H1 (cell line): Measurements from ENCODE around the gene OGFOD1. TPM values are rescaled to one million over a fixed set of nuclear protein-coding genes. Genes with fewer than 3 reads are reported as not detected.

Experiments
- CTCF ChIA-PET: fragments of 300-600 bp; sonication (Branson Sonifier 250); formaldehyde crosslinking; loops from one replicate; lab custom pipeline; 2021; ENCODE audit not compliant: partially characterized antibody; lab: Charles Lee
- POLR2A ChIA-PET: fragments of 300-600 bp; sonication (Branson Sonifier 250); formaldehyde crosslinking; loops from one replicate; lab custom pipeline; 2021; ENCODE audit warnings: inconsistent platforms; ENCODE audit not compliant: partially characterized antibody; lab: Charles Lee
- DNase-seq, 2 experiments: peaks; one replicate each; pipeline versions ENCODE4 v3.0.0 to v3.0.0-alpha.2; 2010 to 2022; ENCODE audit warnings: low spot score in 2 of 2, low read depth in 1 of 2, mixed read lengths in 1 of 2
- FAIRE-seq: peaks from 2 replicates; lab custom pipeline; 2011; peaks lifted over from hg19 to GRCh38; lab: Jason Lieb, UNC
- H2AFZ ChIP-seq: 2 replicates; pipeline ENCODE4 v1.8.1; 2012; ENCODE audit warnings: low read length, inconsistent platforms
- H2AK5ac ChIP-seq: 2 replicates; pipeline ENCODE4 v1.6.1; 2013; ENCODE audit warnings: low read depth, low read length
- H2BK120ac ChIP-seq: replicated peaks from 2 replicates; pipeline ENCODE3; 2013; ENCODE audit warnings: low read depth, low read length, inconsistent platforms
- H2BK12ac ChIP-seq: 2 replicates; pipeline ENCODE4 v1.6.1; 2013; ENCODE audit warnings: low read depth, low read length
- H2BK15ac ChIP-seq: 2 replicates; pipeline ENCODE4 v1.6.1; 2013; ENCODE audit warnings: low read length
- H2BK20ac ChIP-seq: 2 replicates; pipeline ENCODE4 v1.6.1; 2013; ENCODE audit warnings: low read length
- H2BK5ac ChIP-seq: 2 replicates; pipeline ENCODE4 v1.6.1; 2013; ENCODE audit warnings: low read depth, low read length
- H3K14ac ChIP-seq: 2 replicates; pipeline ENCODE4 v1.6.1; 2013; ENCODE audit warnings: inconsistent platforms; ENCODE audit not compliant: insufficient read length
- H3K18ac ChIP-seq: 2 replicates; pipeline ENCODE4 v1.6.1; 2013; ENCODE audit warnings: low read length; ENCODE audit errors: extremely low read depth
- H3K23ac ChIP-seq: 2 replicates; pipeline ENCODE4 v1.6.1; 2013; ENCODE audit warnings: inconsistent platforms; ENCODE audit not compliant: insufficient read length
- H3K23me2 ChIP-seq: 2 replicates; pipeline ENCODE4 v1.6.1; 2013; ENCODE audit warnings: low read depth, low read length
- H3K27ac ChIP-seq: 2 replicates; pipeline ENCODE4 v1.6.1; 2011; ENCODE audit warnings: low read depth, low read length, inconsistent platforms
- H3K27me3 ChIP-seq, 4 experiments: replicated peaks in 1 of 4; 1 replicate in 1 of 4; 2 replicates in 3 of 4; pipeline versions ENCODE4 v1.6.1 to v1.8.1; 2011 to 2013; ENCODE audit warnings: low read length in 3 of 4, mild to moderate bottlenecking in 3 of 4, inconsistent platforms in 2 of 4, mixed read lengths in 2 of 4, moderate library complexity in 1 of 4; ENCODE audit not compliant: control insufficient read depth in 3 of 4, insufficient read depth in 3 of 4; ENCODE audit errors: extremely low read depth in 1 of 4
- H3K36me3 ChIP-seq, 4 experiments: 2 replicates each; pipeline versions ENCODE4 v1.6.1 to v1.8.1; 2011 to 2013; ENCODE audit warnings: mild to moderate bottlenecking in 4 of 4, low read length in 3 of 4, moderate library complexity in 2 of 4, control low read depth in 1 of 4, inconsistent platforms in 1 of 4; ENCODE audit not compliant: insufficient read depth in 4 of 4, control insufficient read depth in 2 of 4
- H3K4ac ChIP-seq: replicated peaks from 2 replicates; pipeline ENCODE3; 2013; ENCODE audit warnings: low read length, low read depth, mixed read lengths, inconsistent platforms; ENCODE audit not compliant: insufficient read length
- H3K4me1 ChIP-seq, 4 experiments: replicated peaks in 1 of 4; 1 replicate in 1 of 4; 2 replicates in 3 of 4; pipeline versions ENCODE4 v1.6.1 to v1.8.1; 2011 to 2013; ENCODE audit warnings: low read length in 3 of 4, inconsistent platforms in 2 of 4, mixed read lengths in 1 of 4; ENCODE audit not compliant: insufficient read depth in 4 of 4, control insufficient read depth in 3 of 4
- H3K4me2 ChIP-seq, 2 experiments: 2 replicates each; pipeline versions ENCODE4 v1.6.1 to v1.8.1; 2011 to 2013; ENCODE audit warnings: low read depth in 2 of 2, low read length in 2 of 2, control low read depth in 1 of 2, inconsistent platforms in 1 of 2, mild to moderate bottlenecking in 1 of 2; ENCODE audit not compliant: insufficient read depth in 1 of 2
- H3K4me3 ChIP-seq, 4 experiments: fragments of 200-600, 300-600 bp in 1 of 4; sonication (generic), shearing (Covaris generic), sonication (Bioruptor Twin) in 1 of 4; 2 replicates each; pipeline versions ENCODE4 v1.5.1 to v1.8.1; 2011 to 2016; ENCODE audit warnings: low read length in 4 of 4, low read depth in 3 of 4, control low read depth in 2 of 4, inconsistent platforms in 2 of 4, mild to moderate bottlenecking in 2 of 4, mixed read lengths in 1 of 4, moderate library complexity in 1 of 4; ENCODE audit not compliant: insufficient read depth in 2 of 4; ENCODE audit errors: extremely low read depth in 1 of 4
- H3K56ac ChIP-seq: replicated peaks from 2 replicates; pipeline ENCODE3; 2013; ENCODE audit warnings: low read depth, mild to moderate bottlenecking, mixed read lengths, low read length, inconsistent platforms; ENCODE audit not compliant: insufficient read length
- H3K79me1 ChIP-seq: 2 replicates; pipeline ENCODE4 v1.6.1; 2013; ENCODE audit warnings: low read depth, low read length, control low read depth
- H3K79me2 ChIP-seq, 2 experiments: 2 replicates each; pipeline versions ENCODE4 v1.6.1 to v1.8.1; 2012 to 2013; ENCODE audit warnings: low read length in 2 of 2, mild to moderate bottlenecking in 2 of 2, inconsistent platforms in 1 of 2; ENCODE audit not compliant: insufficient read depth in 2 of 2, control insufficient read depth in 1 of 2
- H3K9ac ChIP-seq, 4 experiments: replicated peaks in 1 of 4; 1 replicate in 1 of 4; 2 replicates in 3 of 4; pipeline versions ENCODE4 v1.6.1 to v1.8.1; 2011 to 2013; ENCODE audit warnings: low read depth in 3 of 4, low read length in 3 of 4, control low read depth in 2 of 4, mild to moderate bottlenecking in 2 of 4, moderate library complexity in 2 of 4, inconsistent platforms in 1 of 4; ENCODE audit errors: extremely low read depth in 1 of 4
- H3K9me3 ChIP-seq, 2 experiments: 2 replicates each; pipeline versions ENCODE4 v1.6.1 to v1.8.1; 2012 to 2013; ENCODE audit warnings: mild to moderate bottlenecking in 2 of 2, moderate library complexity in 2 of 2, control low read depth in 1 of 2, inconsistent platforms in 1 of 2, low read depth in 1 of 2, low read length in 1 of 2, mixed read lengths in 1 of 2; ENCODE audit not compliant: insufficient read depth in 2 of 2
- H4K20me1 ChIP-seq, 2 experiments: replicated peaks in 1 of 2; 2 replicates each; pipeline versions ENCODE3 to v1.8.1; 2011 to 2013; ENCODE audit warnings: inconsistent platforms in 2 of 2, low read length in 2 of 2, mild to moderate bottlenecking in 1 of 2; ENCODE audit not compliant: insufficient read depth in 2 of 2, control insufficient read depth in 1 of 2
- H4K5ac ChIP-seq: 2 replicates; pipeline ENCODE4 v1.6.1; 2013; ENCODE audit warnings: low read length, low read depth, mixed read lengths, inconsistent platforms; ENCODE audit not compliant: insufficient read length
- H4K8ac ChIP-seq: 2 replicates; pipeline ENCODE4 v1.8.0; 2013; ENCODE audit warnings: mild to moderate bottlenecking, moderate library complexity, low read length, inconsistent platforms; ENCODE audit not compliant: insufficient read depth; ENCODE audit errors: extremely low read depth
- H4K91ac ChIP-seq: replicated peaks from 2 replicates; pipeline ENCODE3; 2013; ENCODE audit warnings: low read length, mixed read lengths, inconsistent platforms; ENCODE audit not compliant: insufficient read length
- BACH1 ChIP-seq: IDR thresholded peaks from 2 replicates; pipeline ENCODE4 v1.6.1; 2012; ENCODE audit warnings: low read length, improper control_type of control experiment
- CBX5 ChIP-seq: fragments of 300-800, 300-1000 bp; sonication (generic); IDR thresholded peaks from 2 replicates; pipeline ENCODE4 v1.7.1; 2016; ENCODE audit warnings: antibody characterized with exemption, low read length, low read depth
- CBX8 ChIP-seq: fragments of 300-800, 300-1000 bp; sonication (generic); IDR thresholded peaks from 2 replicates; pipeline ENCODE4 v1.7.1; 2016; ENCODE audit warnings: low read depth, low read length, borderline replicate concordance
- CEBPB ChIP-seq: IDR thresholded peaks from 2 replicates; pipeline ENCODE4 v1.6.1; 2012; ENCODE audit warnings: low read depth, low read length
- CREB1 ChIP-seq: IDR thresholded peaks from 2 replicates; pipeline ENCODE4 v1.6.1; 2012; ENCODE audit warnings: inconsistent platforms
- EZH2 ChIP-seq: fragments of 200-600 bp; sonication (generic); IDR thresholded peaks from 2 replicates; pipeline ENCODE4 v1.7.1; 2012; ENCODE audit warnings: low read depth, mild to moderate bottlenecking, moderate library complexity, low read length, inconsistent platforms; ENCODE audit not compliant: severe bottlenecking
- JUND ChIP-seq: IDR thresholded peaks from 2 replicates; pipeline ENCODE4 v1.6.1; 2011; ENCODE audit warnings: mild to moderate bottlenecking, improper control_type of control experiment, low read length
- KDM1A ChIP-seq: fragments of 200-600, 300-600 bp; sonication (generic); IDR thresholded peaks from 2 replicates; pipeline ENCODE4 v1.7.1; 2016; ENCODE audit warnings: mild to moderate bottlenecking, low read length, borderline replicate concordance
- KDM4A ChIP-seq: IDR thresholded peaks from one replicate; pipeline ENCODE4 v1.7.1; 2012; ENCODE audit warnings: low read depth, mild to moderate bottlenecking, moderate library complexity, low read length, inconsistent platforms; ENCODE audit not compliant: severe bottlenecking
- MAFK ChIP-seq: IDR thresholded peaks from 2 replicates; pipeline ENCODE4 v1.6.1; 2012; ENCODE audit warnings: low read depth, mild to moderate bottlenecking, improper control_type of control experiment, low read length
- POLR2AphosphoS5 ChIP-seq: IDR thresholded peaks from 2 replicates; pipeline ENCODE4 v1.6.1; 2011; ENCODE audit warnings: low read depth, low read length
- POU5F1 ChIP-seq: IDR thresholded peaks from 2 replicates; pipeline ENCODE4 v1.6.1; 2011; ENCODE audit warnings: low read depth, mild to moderate bottlenecking, low read length, moderate library complexity
- SAP30 ChIP-seq: fragments of 300-600 bp; sonication (generic); IDR thresholded peaks from 2 replicates; pipeline ENCODE4 v1.7.1; 2012; ENCODE audit warnings: low read length, moderate library complexity, mild to moderate bottlenecking, inconsistent platforms; ENCODE audit not compliant: insufficient read depth, insufficient replicate concordance
- SP4 ChIP-seq: IDR thresholded peaks from 2 replicates; pipeline ENCODE4 v1.6.1; 2012; ENCODE audit warnings: low read length, inconsistent platforms
- TAF7 ChIP-seq: optimal IDR thresholded peaks from 2 replicates; pipeline ENCODE3; 2011; ENCODE audit warnings: low read depth, mild to moderate bottlenecking, inconsistent platforms, low read length, moderate library complexity, borderline replicate concordance
- YY1 ChIP-seq: IDR thresholded peaks from 2 replicates; pipeline ENCODE4 v1.6.1; 2011; ENCODE audit warnings: low read depth, mild to moderate bottlenecking, low read length
- WGBS, 2 experiments: shearing (Covaris generic) in 1 of 2; methylation state at CpG; one replicate each; pipeline versions ENCODE4 v1.1.6 to v1.1.7; 2013 to 2015; ENCODE audit warnings: low lambda C conversion rate in 2 of 2, mixed read lengths in 2 of 2, inconsistent platforms in 1 of 2, low coverage in 1 of 2, missing lambda C conversion rate in 1 of 2; ENCODE audit not compliant: insufficient replicate concordance in 2 of 2, insufficient coverage in 1 of 2, insufficient read length in 1 of 2; ENCODE audit errors: extremely low coverage in 1 of 2, missing lambda C conversion rate in 1 of 2; 5-methylcytosine and 5-hydroxymethylcytosine counted together
- polyA plus RNA-seq, 7 experiments: library from polyadenylated mRNA; depleted of rRNA in 3 of 7; stranded (reverse) in 5 of 7; unstranded in 2 of 7; fragments of >200 nt in 5 of 7; fragments of 200-250 nt in 2 of 7; gene quantifications; 1 replicate in 5 of 7; 2 replicates in 1 of 7; 4 replicates in 1 of 7; pipeline versions ENCODE4 v1.2.1 to v1.2.3, GENCODE V29; 2011 to 2013; ENCODE audit warnings: missing spikeins in 2 of 7, mixed read lengths in 2 of 7
- total RNA-seq: library from RNA; stranded (reverse); fragmentation: NEBNext Ultra II Directional; extraction: Animal tissue kit (Norgen Biotek cat#: 25700); gene quantifications from 2 replicates; pipeline ENCODE4 v1.2.1, GENCODE V29; 2021

OGFOD1 gene
- total and polyA plus RNA-seq, 2 of the 8 experiments (the other 6 are each of a cell fraction or from before 2014, with no cell fraction given): 24.6 to 61.4 TPM

- no peak for TF ChIP-seq JUND
- TF ChIP-seq POU5F1: no peak
- no peak for TF ChIP-seq CREB1
- no peak for TF ChIP-seq KDM4A
- no peak for TF ChIP-seq CBX8
- no peak for TF ChIP-seq CBX5
- no peak for TF ChIP-seq EZH2
- no peak for TF ChIP-seq KDM1A
- TF ChIP-seq CEBPB: no peak
- no peak for TF ChIP-seq POLR2AphosphoS5
- TF ChIP-seq SP4: no peak
- TF ChIP-seq BACH1: no peak
- TF ChIP-seq YY1: no peak
- TF ChIP-seq TAF7: no peak
- no peak for TF ChIP-seq SAP30
- TF ChIP-seq MAFK: no peak
- TF ChIP-seq, all 59 proteins: peak for 0
- CTCF ChIA-PET: no interaction called here
- no peak for FAIRE-seq
Measured at GRCh38 chr16:56415875-56416274, 35.5 kb upstream of the OGFOD1 start.

More at GRCh38 chr16:56415875-56416274, 35.5 kb upstream of the OGFOD1 start:
- Histone ChIP-seq H3K56ac (no peak overlapping the region), H2BK5ac (no peak overlapping the region), H3K4ac (no peak overlapping the region), H4K20me1 (no peaks in the 10 kb centered on the region), H3K79me1 (0 out of 2 replicates have a peak, but pooled peaks cover 2% of the 10 kb centered on the region), H3K79me2 (peaks cover 0 to 10% of the 10 kb centered on the region in 2 experiments; a peak in 1 of 4 replicates), H3K4me1 (peaks cover 0 to 7% (median 1%) of the 10 kb centered on the region in 4 experiments; a peak in 3 of 7 replicates), H2BK120ac (no peak overlapping the region), H3K23ac (no peak overlapping the region), H3K18ac (no peak overlapping the region), H3K4me2 (no peak overlapping the region), H3K23me2 (no peaks in the 10 kb centered on the region), H2AK5ac (no peak overlapping the region), H3K36me3 (0 out of 8 replicates have a peak, but pooled peaks cover 0 to 3% (median 0%) of the 10 kb centered on the region in 4 experiments), H4K8ac (no peak overlapping the region), H3K27me3 (no peaks in the 10 kb centered on the region), H3K14ac (no peak overlapping the region), H2AFZ (no peak overlapping the region), H3K4me3 (no peak overlapping the region), H3K9me3 (no peaks in the 10 kb centered on the region), H2BK15ac (no peak overlapping the region), H3K27ac (no peak overlapping the region), H2BK12ac (no peak overlapping the region), H2BK20ac (no peak overlapping the region), H3K9ac (no peak overlapping the region), H4K91ac (no peak overlapping the region), H4K5ac (no peak overlapping the region)
- no peak for DNase-seq
- 95 to 100% methylated on average over 3 to 4 of the region's 4 CpGs for WGBS, 2 experiments
- POLR2A ChIA-PET: interaction anchor here (0.6 kb wide), 1 partner anchor 398 kb away, joined by 3 read pairs; no protein-coding TSS in a partner anchor
